MCF 10A (cell line): ENCODE data around the gene SHISA8. TPM values are rescaled to one million over a fixed set of nuclear protein-coding genes. Genes with fewer than 3 reads are reported as not detected.

Experiments
- BruUV-seq: library from RNA; stranded (reverse); fragments of 400-500 nt; replicated peaks from 2 replicates; lab custom pipeline; 2021; lab: Mats Ljungman, UMichigan
- CTCF ChIA-PET: fragments of 300-600 bp; sonication (Branson Sonifier 250); formaldehyde crosslinking; extraction: SDS; loops from one replicate; lab custom pipeline; 2021; ENCODE audit warnings: antibody characterized with exemption, inconsistent platforms; lab: Yijun Ruan, JAX
- POLR2A ChIA-PET: fragments of 300-600, 350-650 bp; sonication (Branson Sonifier 250); formaldehyde crosslinking; extraction: SDS; loops from one replicate; lab custom pipeline; 2020; ENCODE audit warnings: antibody characterized with exemption, inconsistent platforms; lab: Yijun Ruan, JAX
- DNase-seq: peaks from one replicate; pipeline ENCODE4 v3.0.0-alpha.2; 2018; ENCODE audit not compliant: unreplicated experiment
- H3K27ac Mint-ChIP-seq: one replicate; pipeline ENCODE4 v1.8.0; 2022; ENCODE audit warnings: mild to moderate bottlenecking, low read depth, mixed read lengths; ENCODE audit not compliant: unreplicated experiment
- H3K27me3 Mint-ChIP-seq: one replicate; pipeline ENCODE4 v1.8.0; 2022; ENCODE audit warnings: mixed read lengths; ENCODE audit not compliant: insufficient read depth, unreplicated experiment
- H3K36me3 Mint-ChIP-seq: one replicate; pipeline ENCODE4 v1.8.0; 2022; ENCODE audit warnings: mild to moderate bottlenecking, moderate library complexity, mixed read lengths; ENCODE audit not compliant: insufficient read depth, unreplicated experiment
- H3K4me1 Mint-ChIP-seq: one replicate; pipeline ENCODE4 v1.8.0; 2022; ENCODE audit warnings: mixed read lengths; ENCODE audit not compliant: insufficient read depth, unreplicated experiment
- H3K4me3 Mint-ChIP-seq: one replicate; pipeline ENCODE4 v1.8.0; 2022; ENCODE audit warnings: mild to moderate bottlenecking, moderate library complexity, mixed read lengths; ENCODE audit not compliant: unreplicated experiment
- H3K9me3 Mint-ChIP-seq: one replicate; pipeline ENCODE4 v1.8.0; 2022; ENCODE audit warnings: mixed read lengths; ENCODE audit not compliant: unreplicated experiment
- CTCF ChIP-seq: fragments of 200-600 bp; IDR thresholded peaks from one replicate; pipeline ENCODE4 v1.8.0; 2022; ENCODE audit warnings: antibody characterized with exemption, mild to moderate bottlenecking; ENCODE audit not compliant: unreplicated experiment
- intact Hi-C: fragments of 100-400 bp; cut with micrococcal nuclease; formaldehyde crosslinking; loops from 2 replicates; pipeline ENCODE4 v1.14.1; 2022
- total RNA-seq: library from RNA; stranded (reverse); gene quantifications from 2 replicates; pipeline ENCODE4 v1.2.3, GENCODE V29; 2022

The SHISA8 gene
- total RNA-seq, 1 experiment from 2014 or later: not detected

- Mint-ChIP-seq H3K9me3 (no peaks in the 10 kb centered on the region), H3K4me1 (no peaks in the 10 kb centered on the region), H3K27ac (no peak overlapping the region), H3K4me3 (no peak overlapping the region), H3K27me3 (peaks cover 14% of the 10 kb centered on the region), H3K36me3 (peaks cover 13% of the 10 kb centered on the region)
- DNase-seq: no peak
- TF ChIP-seq CTCF: no peak
- intact Hi-C loops: no loop called here
- ChIA-PET CTCF (interaction anchor here (0.7 to 1.2 kb wide), 2 partner anchors 19 to 55 kb away, joined by 3 read pairs; no protein-coding TSS in a partner anchor), POLR2A (interaction anchor here (1.1 kb wide), 1 partner anchor 107 kb away, joined by 3 read pairs; the partner anchor contains the start of gene CCDC134)
- no TSS peak for BruUV-seq
These were observed 7.2 kb downstream of the SHISA8 start for GRCh38 chr22:41907436-41908401.

- Mint-ChIP-seq H3K27me3 (peaks cover 10% of the 10 kb centered on the region), H3K4me1 (no peaks in the 10 kb centered on the region), H3K36me3 (peaks cover 19% of the 10 kb centered on the region), H3K4me3 (no peak overlapping the region), H3K9me3 (no peaks in the 10 kb centered on the region), H3K27ac (no peak overlapping the region)
- ChIA-PET POLR2A (no interaction called here), CTCF (interaction anchor here (1.0 kb wide), 1 partner anchor 17 kb away, joined by 4 read pairs; no protein-coding TSS in a partner anchor)
- DNase-seq: no peak
- TF ChIP-seq CTCF: no peak
- intact Hi-C loops: no loop called here
- TSS peak; percentile 50 for BruUV-seq
These were observed 8.1 kb downstream of the SHISA8 start for GRCh38 chr22:41906822-41907221.

GRCh38 chr22:41905411-41906202, 9.3 kb downstream of the SHISA8 start:
- no peak for TF ChIP-seq CTCF
- H3K27me3 Mint-ChIP-seq: no peaks in the 10 kb centered on the region
- H3K9me3 Mint-ChIP-seq: no peaks in the 10 kb centered on the region
- no TSS peak for BruUV-seq
- no peak overlapping the region for H3K27ac Mint-ChIP-seq
- ChIA-PET CTCF (no interaction called here), POLR2A (no interaction called here)
- intact Hi-C loops: no loop called here
- no peak for DNase-seq
- peaks cover 31% of the 10 kb centered on the region for H3K36me3 Mint-ChIP-seq
- H3K4me3 Mint-ChIP-seq: no peak overlapping the region
- no peaks in the 10 kb centered on the region for H3K4me1 Mint-ChIP-seq
